ENCODE data around the gene APRT.

Gene APRT

GRCh38 chr16:88821168-88821850 is 9.6 kb upstream of the APRT start:
- no peak for DNase-seq

GRCh38 chr16:88820385-88821025 is 8.8 kb upstream of the APRT start:
- DNase-seq = no peak

GRCh38 chr16:88819126-88819525 is 7.4 kb upstream of the APRT start:
- DNase-seq = no peak

GRCh38 chr16:88818575-88818874 is 6.8 kb upstream of the APRT start:
- no peak for DNase-seq

- DNase-seq = no peak
Measured at GRCh38 chr16:88817785-88818574, 6.3 kb upstream of the APRT start.

- no peak for DNase-seq
Measured at GRCh38 chr16:88816736-88817535, 5.2 kb upstream of the APRT start.

GRCh38 chr16:88815901-88816589 is 4.3 kb upstream of the APRT start:
- peak; percentile 63 to 71 for DNase-seq

- DNase-seq = no peak
Measured at GRCh38 chr16:88815227-88815626, 3.5 kb upstream of the APRT start.

GRCh38 chr16:88814144-88814502 is 2.4 kb upstream of the APRT start:
- no peak for DNase-seq

GRCh38 chr16:88813269-88814143 is 1.8 kb upstream of the APRT start:
- no peak for DNase-seq

- peak; percentile 47 to 61 for DNase-seq
Measured at GRCh38 chr16:88812513-88813268, 963 bp upstream of the APRT start.

GRCh38 chr16:88810912-88811768 is 588 bp downstream of the APRT start:
- DNase-seq = peak; percentile 69

- DNase-seq = peak; percentile 63 to 72
Measured at GRCh38 chr16:88810166-88810911, 1.4 kb downstream of the APRT start.

GRCh38 chr16:88809676-88810165 is 2.0 kb downstream of the APRT start:
- DNase-seq = peak in 1 of 2 experiments; percentile 43

GRCh38 chr16:88809068-88809675 is 2.6 kb downstream of the APRT start:
- peak; percentile 34 to 37 for DNase-seq

GRCh38 chr16:88807626-88808453 is 3.9 kb downstream of the APRT start:
- DNase-seq = no peak

- DNase-seq = no peak
Measured at GRCh38 chr16:88807142-88807625, 4.5 kb downstream of the APRT start.
